HCT116 (cell line): ENCODE results near the gene CFD.

Experiments
- EGR1 ChIP-seq: IDR thresholded peaks from 2 replicates; pipeline ENCODE4 v1.6.1; 2012; ENCODE audit warnings: low read depth
- POLR2A ChIP-seq: IDR thresholded peaks from 2 replicates; pipeline ENCODE4 v1.7.0; 2011; ENCODE audit warnings: borderline replicate concordance; ENCODE audit not compliant: insufficient read depth, insufficient read length; ENCODE audit errors: extremely low read depth
- POLR2AphosphoS5 ChIP-seq: IDR thresholded peaks from 2 replicates; pipeline ENCODE4 v1.6.1; 2011; ENCODE audit warnings: mild to moderate bottlenecking, low read depth, low read length, moderate library complexity
- TF ChIP-seq, protein P1 (sequence below): IDR thresholded peaks from 2 replicates; pipeline ENCODE4 v1.6.1; 2012
- TF ChIP-seq, protein P2 (sequence below), 3 experiments: fragments of 200-600 bp in 1 of 3; sonication (generic) in 1 of 3; IDR thresholded peaks in 2 of 3; conservative IDR thresholded peaks in 1 of 3; 2 replicates each; pipeline ENCODE4 v1.5.1; 2012 to 2017; ENCODE audit warnings: low read depth in 2 of 3, low read length in 2 of 3, antibody characterized with exemption in 1 of 3, borderline replicate concordance in 1 of 3, control low read depth in 1 of 3, mild to moderate bottlenecking in 1 of 3, mixed read lengths in 1 of 3, mixed run types in 1 of 3, moderate library complexity in 1 of 3; ENCODE audit not compliant: insufficient read depth in 1 of 3

DNA sequence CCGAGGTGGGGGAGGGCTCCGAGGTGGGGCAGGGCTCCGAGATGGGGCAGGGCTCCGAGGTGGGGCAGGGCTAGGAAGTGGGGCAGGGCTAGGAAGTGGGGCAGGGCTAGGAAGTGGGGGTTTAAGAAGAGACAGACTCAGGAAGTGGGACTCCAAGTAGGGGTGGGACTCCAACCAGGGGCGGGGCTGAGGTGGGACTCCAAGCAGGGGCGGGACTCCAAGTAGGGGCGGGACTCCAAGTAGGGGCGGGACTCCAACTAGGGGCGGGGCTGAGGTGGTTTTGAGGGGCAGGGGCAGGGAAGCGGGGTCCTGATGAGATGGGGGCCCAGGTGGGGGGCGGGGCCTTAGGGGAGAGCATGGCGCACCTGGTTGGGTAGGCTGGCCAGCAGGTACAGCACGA is 13.6 kb downstream of the CFD start:
- TF ChIP-seq, protein P1, sequence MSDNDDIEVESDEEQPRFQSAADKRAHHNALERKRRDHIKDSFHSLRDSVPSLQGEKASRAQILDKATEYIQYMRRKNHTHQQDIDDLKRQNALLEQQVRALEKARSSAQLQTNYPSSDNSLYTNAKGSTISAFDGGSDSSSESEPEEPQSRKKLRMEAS = no peak
- TF ChIP-seq POLR2A (no peak), EGR1 (no peak), POLR2AphosphoS5 (no peak)
- TF ChIP-seq, protein P2, sequence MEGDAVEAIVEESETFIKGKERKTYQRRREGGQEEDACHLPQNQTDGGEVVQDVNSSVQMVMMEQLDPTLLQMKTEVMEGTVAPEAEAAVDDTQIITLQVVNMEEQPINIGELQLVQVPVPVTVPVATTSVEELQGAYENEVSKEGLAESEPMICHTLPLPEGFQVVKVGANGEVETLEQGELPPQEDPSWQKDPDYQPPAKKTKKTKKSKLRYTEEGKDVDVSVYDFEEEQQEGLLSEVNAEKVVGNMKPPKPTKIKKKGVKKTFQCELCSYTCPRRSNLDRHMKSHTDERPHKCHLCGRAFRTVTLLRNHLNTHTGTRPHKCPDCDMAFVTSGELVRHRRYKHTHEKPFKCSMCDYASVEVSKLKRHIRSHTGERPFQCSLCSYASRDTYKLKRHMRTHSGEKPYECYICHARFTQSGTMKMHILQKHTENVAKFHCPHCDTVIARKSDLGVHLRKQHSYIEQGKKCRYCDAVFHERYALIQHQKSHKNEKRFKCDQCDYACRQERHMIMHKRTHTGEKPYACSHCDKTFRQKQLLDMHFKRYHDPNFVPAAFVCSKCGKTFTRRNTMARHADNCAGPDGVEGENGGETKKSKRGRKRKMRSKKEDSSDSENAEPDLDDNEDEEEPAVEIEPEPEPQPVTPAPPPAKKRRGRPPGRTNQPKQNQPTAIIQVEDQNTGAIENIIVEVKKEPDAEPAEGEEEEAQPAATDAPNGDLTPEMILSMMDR (IDR thresholded peaks at IDR 0.05 in 2 of 3, conservative IDR thresholded peaks at IDR 0.05 in 1 of 3; ENCODE audit: borderline replicate concordance in 1 of 3, insufficient read depth in 1 of 3, low read depth in 2 of 3, low read length in 2 of 3) = no peak
